ENCODE results near the gene UPF3A.

DNA sequence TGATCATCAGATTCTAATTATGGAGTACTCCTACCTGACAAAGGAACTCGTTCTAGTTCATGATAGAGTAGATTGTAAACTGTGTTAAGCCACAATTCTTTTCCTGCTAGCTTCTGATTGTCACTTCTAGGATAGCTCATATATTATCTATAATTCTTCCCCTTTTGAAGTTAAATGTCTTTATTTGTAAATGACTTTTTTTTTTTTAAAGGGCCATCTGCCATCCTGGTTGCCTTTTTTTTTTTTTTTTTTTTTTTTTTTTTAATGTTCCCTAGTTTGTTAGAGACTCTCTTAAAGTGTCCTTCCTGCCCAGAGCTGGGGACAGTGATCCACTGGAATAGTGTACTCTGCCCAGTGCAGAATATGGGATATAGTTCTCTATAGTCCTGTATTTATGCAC, 37.2 kb downstream of the UPF3A start:
- TF ChIP-seq CTCF (conservative IDR thresholded peaks at IDR 0.05; ENCODE audit: low read depth in 2 of 2), result no peak
- TF ChIP-seq POLR2AphosphoS5 (IDR thresholded peaks at IDR 0.05; ENCODE audit: low read depth), result no peak
- no peak for TF ChIP-seq ZNF331 (CRISPR knock-in tag; IDR thresholded peaks at IDR 0.05; ENCODE audit: low read depth)
- TF ChIP-seq EZH2 (IDR thresholded peaks at IDR 0.05; ENCODE audit: low read depth, unreplicated experiment), result no peak
- TF ChIP-seq REST (IDR thresholded peaks at IDR 0.05; ENCODE audit: unreplicated experiment), result no peak
- TF ChIP-seq EZH2phosphoT487 (IDR thresholded peaks at IDR 0.05; ENCODE audit: unreplicated experiment), result no peak
